ENCODE results near the gene METTL15. TPM values are rescaled to one million over a fixed set of nuclear protein-coding genes. Genes with fewer than 3 reads are reported as not detected.
"Not testable (repeated sequence)": the region's sequence is repeated elsewhere in the genome, so short reads cannot be mapped to it uniquely, and the experiment has no call there.

METTL15 gene
- total RNA-seq, 1 experiment from 2014 or later, result 26.8 TPM

DNA sequence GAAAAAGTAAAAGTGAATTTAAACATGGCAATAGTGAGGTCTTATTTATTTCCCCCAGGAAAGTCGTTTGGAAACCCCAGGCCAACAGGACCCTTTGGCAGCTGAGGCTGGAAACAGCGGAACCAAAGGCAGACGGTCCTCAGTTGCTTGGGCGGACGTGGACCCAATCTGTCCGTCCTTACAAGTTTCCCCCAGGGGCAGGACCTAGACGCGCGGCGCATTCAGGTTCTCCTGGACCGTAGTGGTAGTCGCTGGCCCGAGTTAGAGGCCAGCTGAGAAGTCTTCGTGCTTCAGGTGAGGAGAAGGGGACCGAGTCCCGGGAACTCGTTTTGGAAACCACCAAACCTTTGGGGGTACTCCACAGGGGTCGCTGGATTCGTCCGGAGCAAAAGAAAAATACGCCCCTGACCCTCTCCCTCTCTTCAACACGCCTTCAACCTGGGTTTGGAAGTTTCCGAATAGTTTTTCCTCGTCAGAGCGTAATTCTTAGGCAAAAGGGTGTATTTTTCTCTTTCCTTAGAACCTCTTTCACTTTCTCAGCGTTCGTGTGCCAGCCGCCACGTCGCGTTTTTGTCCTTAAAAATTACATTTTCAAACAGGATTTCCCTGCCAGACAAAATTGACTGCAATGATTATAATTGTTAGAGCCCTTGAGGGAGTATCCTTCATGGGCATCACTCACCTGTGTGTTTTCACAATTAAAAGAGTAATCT lies 2.1 kb downstream of the METTL15 start:
- peak; percentile 59 for DNase-seq (ENCODE audit: extremely low read depth, low read depth)

DNA sequence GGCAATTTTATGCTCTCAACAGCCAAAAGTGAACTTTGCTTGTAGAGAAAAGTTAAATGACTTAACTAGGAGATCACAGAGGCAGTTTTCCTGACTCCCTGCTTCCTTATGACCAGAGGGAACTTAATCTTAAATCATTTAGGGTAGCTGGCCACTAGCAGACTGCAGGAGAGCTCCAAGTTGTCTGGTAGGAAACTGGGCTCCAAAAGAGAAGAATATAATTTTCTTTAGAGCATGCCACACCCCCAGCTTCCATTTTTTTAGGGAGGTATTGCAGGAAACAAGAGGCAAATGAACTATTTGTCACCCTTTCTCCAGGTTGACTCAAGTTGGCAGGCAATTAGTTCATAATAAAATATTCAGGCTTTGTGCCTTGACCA lies 2.6 kb downstream of the METTL15 start:
- DNase-seq (ENCODE audit: extremely low read depth, low read depth), result no peak

DNA sequence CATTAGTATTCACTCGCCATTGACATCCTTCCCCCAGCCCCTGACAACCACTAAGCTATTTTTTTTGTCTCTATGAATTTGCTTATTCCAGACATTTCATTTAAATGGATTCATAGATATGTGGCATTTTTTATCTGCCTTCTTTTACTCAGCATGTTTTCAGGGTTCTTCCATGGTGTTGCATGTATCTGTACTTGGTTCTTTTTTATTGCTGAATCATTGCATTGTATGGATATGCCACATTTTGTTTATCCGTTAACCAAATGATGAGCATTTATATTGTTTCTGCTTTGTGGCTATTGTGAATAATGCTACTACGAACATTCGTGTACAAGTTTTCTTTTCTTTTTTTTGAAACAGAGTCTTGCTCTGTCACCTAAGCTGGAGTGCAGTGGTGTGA lies 5.9 kb downstream of the METTL15 start:
- no peak for DNase-seq (ENCODE audit: extremely low read depth, low read depth)

DNA sequence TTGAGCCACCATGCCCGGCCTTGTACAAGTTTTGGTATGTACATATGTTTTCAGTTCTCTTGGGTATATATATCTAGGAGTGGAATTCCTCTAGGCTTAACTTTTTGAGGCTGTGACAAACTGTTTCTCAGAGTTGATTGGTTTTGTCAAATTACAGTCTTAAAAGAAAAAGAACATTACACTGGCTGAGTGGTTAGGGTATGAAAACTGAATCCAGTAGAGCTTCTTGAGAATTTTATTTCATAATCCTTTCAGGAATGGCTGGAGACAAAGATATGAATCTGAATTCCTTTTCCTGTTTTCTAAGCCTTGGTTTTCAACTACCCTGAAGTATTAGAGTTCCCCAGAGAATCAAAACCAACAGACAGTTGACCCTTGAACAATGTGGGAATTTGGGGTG lies 6.5 kb downstream of the METTL15 start:
- no peak for DNase-seq (ENCODE audit: extremely low read depth, low read depth)

DNA sequence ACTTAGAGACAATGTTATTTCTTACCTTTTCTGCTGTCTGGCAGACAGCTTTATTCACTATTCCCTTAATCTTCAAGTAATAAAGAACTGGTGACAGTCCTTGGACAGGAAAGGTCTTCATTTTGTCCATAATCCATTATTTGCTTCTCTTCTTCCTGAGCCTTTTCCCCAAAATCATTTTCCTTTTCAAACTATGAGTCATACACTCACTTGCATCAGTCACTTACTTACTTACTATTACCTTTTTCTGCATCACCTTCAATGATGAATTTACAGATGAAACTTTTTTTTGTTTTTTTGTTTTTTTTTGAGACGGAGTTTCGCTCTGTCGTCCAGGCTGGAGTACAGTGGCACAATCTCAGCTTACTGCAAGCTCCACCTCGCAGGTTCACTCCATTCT lies 9.5 kb downstream of the METTL15 start:
- DNase-seq (ENCODE audit: extremely low read depth, low read depth), result no peak

DNA sequence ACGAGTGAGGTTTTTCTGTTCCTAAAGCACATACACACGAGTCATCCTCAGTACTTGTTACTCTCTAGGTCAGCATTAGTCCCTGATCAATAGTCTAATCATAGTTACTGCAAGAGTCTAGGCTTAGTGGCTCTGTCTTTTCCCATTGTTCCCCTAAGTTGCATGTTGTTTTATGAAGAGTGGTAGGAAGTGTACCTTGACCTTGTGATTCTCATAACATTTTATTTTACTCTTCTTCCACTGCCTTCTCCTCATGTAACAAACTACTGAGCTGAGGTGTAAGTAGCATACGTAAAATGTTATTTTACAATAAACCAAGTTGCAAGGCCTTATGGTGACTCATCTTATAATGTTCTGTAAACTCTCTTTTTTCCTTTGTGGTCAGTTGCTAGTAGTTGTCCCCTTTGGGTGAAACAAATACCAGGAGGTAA lies 15.0 kb downstream of the METTL15 start:
- DNase-seq (ENCODE audit: extremely low read depth, low read depth), result no peak

DNA sequence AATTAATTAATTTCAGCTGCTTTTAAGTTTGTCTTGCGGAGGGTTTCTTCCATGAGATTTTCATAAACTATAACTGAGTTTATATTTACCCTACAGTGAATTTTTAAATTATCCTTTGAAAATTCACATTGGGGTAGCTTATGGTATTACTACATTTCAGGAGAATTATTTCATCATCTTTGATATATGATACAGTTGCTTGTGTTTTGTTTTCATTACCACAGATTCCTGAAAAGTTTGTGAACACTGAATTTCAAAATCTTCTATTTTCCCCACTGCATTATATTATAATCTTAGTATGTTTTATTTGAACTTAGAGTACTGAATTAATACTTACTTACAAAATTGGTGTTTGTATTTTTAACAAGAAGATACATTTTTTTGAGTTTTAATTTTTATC lies 24.4 kb downstream of the METTL15 start:
- DNase-seq (ENCODE audit: extremely low read depth, low read depth), result no peak

DNA sequence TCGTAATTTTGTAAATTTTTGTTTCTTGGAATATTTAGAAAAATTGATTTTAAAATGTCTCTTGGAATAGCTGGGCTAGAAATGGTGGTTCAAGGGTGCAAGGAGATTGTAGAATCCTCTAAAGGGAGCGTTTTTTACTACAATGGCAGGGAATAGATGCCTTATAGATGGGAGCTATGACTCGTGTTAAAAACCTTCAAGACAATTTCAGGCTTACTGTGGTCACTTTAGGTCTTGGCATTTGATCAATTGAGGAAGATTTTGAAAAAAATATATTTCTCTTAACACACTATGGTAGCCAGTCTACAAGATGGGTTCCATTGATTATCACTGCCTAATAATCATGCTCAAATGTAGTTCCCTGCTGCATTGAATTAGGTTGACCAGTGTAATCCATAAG lies 25.0 kb downstream of the METTL15 start:
- no peak for DNase-seq (ENCODE audit: extremely low read depth, low read depth)

DNA sequence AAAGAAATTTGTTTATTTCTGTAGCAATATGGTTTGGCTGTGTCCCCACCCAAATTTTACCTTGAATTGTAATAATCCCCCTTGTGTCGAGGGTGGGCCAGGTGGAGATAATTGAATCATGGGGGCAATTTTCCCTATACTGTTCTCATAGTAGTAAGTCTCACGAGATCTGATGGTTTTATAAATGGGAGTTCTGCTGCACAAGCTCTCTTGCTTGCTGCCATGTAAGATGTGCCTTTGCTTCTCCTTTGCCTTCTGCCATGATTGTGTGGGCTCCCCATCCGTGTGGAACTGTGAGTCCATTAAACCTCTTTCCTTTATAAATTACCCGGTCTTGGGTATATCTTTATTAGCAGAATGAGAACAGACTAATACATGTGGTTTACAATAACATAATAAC lies 28.0 kb downstream of the METTL15 start:
- DNase-seq (ENCODE audit: extremely low read depth, low read depth), result not testable (repeated sequence)

DNA sequence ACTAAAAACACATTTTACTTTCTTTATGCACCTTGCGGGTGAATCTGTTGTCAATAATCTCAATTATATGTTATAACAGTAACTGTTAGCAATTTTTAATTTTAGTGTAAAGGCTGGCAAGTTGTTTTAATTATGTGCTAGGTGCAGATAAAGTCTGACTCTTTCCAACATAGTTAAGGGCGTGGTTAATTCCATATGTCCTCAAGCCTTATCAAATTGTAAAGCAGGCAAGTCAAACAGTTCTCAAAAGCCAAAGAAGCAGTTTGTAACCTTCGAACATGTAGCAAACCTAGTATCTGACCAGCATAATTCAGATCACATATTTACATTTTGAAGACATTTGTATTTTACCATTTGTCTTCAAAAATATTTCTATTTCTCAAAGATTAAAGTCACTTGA lies 29.2 kb downstream of the METTL15 start:
- no peak for DNase-seq (ENCODE audit: extremely low read depth, low read depth)

DNA sequence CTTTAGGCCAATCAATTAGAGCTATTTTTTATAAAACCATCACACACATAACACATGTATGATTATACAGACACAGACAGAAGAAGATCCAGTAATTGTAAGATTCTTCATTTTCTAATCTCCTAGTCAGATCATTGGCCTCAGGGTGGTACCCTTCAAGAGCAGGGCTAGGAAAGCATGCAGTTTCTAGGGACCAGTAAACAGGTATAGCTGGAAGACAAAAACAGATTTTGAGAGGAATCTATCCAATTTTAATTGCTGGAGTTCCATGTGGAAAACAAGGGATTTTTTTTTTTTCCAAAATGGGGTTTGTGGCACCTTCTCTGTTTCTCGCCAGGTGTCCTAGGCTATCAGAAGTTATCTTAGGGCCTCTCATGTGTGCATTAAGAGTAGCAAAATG lies 29.6 kb downstream of the METTL15 start:
- no peak for DNase-seq (ENCODE audit: extremely low read depth, low read depth)

DNA sequence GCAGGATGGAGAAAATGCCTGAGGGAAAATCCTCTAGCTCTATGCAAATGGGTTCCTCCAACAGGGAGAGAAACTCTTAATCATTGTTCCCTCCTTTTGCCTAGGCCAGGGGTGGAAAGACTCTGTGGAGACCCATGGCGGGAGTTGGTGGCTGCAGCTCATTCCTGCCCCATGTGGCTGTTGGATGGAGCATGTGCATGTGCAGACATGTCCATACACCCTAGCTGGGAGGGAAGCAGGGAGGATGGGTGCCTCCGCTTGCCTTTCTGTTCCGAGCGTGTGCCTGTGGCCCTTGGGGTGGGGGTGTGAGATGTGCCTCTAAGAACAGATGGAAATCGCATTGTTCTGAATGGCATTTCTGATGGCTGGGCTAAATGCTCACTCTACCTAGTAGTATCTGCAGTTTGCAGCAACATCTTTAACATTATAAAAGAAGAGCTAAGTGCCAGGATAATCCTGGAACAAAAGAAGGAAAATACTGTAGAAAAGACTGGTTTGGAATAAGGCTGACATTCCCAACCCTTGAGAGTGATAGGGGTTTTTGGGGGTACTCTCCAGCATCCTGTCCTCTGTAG lies 31.7 kb downstream of the METTL15 start:
- DNase-seq (ENCODE audit: extremely low read depth, low read depth), result no peak

DNA sequence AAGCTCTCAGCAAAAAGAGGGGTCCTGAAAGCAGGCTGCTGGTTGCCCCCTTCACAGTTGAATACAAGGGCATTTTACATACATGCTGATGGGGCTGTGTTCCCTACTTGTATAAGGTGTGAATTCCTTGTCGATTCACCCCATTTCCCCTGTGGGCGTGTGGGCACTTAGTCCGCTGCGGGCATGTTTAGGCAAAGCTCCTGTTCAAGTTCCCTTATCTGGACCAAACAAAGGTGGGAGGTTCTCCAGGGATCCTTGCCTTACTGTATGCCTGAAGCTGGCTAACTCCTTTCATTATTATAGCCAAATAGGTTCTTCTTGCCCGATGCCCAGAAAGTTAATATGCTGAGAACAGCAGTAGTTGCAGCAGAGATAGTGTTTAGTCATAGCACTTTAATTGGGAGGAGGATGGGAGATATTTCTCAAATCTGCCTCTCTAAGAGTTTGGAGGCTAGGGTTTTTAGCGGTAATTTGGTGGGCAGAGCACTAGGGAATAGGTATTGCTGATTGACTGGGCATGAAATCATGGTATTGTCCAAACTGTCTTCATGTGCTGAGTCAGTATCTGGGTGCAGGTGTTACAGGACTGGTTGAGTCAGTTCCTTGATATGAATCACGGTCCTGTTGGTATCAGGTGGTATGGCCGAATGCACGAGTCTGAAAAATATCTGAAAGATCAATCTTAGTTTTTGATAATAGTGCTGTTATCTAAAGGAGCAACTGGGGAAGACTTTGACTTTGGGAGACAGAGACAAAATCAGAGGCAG lies 32.7 kb downstream of the METTL15 start:
- DNase-seq (ENCODE audit: extremely low read depth, low read depth), result no peak

DNA sequence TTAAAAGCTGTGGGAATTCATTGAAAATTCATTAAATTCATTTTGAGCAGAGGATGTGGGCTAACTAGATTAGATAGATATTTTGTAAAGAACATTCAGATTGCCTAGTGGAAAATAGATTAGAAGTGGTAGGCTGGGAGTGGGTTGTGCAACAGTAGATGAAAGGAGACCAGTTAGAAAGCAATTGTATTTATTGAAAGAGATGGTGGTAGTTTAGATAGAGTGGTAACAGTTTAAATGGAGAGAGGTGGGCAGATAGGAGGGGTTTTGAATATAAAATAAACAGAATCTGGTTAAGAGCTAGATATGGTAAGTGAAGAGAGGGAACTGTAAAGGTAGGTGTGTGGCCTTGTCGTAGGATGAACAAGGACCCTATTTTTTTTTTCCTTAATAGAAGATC lies 34.5 kb downstream of the METTL15 start:
- no peak for DNase-seq (ENCODE audit: extremely low read depth, low read depth)

DNA sequence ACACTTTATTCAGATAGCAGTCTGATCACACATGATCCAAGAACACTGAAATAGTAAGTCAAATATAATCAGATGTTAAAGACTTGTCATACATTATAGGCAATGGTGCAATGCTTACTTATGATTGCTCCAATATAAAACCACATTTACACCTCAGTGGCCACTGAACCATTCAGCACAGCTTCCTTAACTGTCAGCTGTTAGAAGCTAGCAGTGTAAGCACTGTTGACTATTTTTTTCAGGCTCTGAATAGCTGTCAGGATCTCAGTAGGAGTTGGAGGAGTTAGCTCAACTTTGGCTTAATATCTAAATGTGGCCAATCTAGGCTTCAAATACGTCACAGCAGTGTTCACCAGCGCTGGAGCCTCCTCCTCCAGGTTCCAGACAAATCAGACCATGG lies 36.6 kb downstream of the METTL15 start:
- no peak for DNase-seq (ENCODE audit: extremely low read depth, low read depth)

DNA sequence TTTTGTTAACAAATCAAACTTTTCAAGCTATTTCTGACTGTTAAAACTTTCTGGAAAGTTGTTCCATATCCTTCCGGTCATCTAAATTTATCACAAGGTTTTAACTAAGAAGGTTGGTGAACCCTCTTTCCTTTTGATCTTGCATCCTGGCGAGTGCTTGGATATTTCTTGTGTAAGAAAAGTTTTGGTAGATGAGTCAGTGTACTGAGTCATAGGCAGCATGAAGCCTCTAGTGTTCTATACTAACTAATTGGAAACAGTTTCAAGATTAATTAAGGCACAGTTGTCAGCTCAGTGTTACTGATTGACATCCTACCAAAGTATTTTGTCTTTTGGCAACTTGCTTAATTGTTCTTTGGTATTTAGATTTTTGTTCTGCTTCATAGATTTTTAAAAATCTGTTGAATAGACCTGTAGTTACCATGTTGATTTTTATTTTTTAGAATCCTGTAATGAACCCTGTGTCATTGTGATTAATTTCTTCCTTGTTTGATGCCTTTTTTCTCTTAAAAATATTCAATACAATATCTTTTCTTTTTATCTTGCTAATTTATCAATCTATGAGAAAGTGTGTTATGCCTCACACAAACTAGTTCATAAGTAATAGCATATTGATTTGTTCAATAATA lies 38.0 kb downstream of the METTL15 start:
- DNase-seq (ENCODE audit: extremely low read depth, low read depth), result peak; percentile 39

DNA sequence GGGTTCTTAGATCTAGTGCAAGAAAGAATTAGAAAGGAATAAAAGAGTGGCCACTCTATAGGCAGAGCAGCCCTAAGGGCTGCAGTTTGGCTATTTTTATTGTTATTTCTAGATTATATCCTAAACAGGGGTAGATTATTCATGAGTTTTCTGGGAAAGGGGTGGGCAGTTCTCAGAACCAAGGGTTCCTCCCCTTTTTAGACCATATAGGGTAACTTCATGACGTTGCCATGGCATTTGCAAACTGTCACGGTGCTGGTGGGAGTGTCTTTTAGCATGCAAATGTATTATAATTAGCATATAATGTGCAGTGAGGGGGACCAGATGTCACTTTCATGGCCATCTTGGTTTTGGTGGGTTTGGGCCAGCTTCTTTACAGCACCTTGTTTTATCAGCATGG lies 44.6 kb downstream of the METTL15 start:
- no peak for DNase-seq (ENCODE audit: extremely low read depth, low read depth)

DNA sequence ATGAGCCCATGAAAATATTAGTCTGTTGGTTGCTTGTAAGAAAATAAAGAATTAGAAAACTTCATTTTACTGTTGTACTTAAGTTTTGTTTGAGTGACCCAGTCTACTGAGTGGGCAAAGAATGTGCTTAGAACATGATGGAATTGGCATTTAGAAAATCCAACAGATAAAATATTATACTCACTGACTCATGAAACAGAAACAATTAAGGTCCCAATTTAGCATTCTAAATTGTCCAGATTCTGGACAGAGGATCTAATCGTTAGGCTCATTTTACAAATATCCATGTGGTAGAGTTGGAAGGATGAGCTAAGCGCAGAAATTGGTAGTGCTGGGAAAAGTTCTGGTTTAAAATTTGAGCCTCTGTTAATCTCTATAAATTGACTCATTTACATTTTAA lies 45.4 kb downstream of the METTL15 start:
- no peak for DNase-seq (ENCODE audit: extremely low read depth, low read depth)

DNA sequence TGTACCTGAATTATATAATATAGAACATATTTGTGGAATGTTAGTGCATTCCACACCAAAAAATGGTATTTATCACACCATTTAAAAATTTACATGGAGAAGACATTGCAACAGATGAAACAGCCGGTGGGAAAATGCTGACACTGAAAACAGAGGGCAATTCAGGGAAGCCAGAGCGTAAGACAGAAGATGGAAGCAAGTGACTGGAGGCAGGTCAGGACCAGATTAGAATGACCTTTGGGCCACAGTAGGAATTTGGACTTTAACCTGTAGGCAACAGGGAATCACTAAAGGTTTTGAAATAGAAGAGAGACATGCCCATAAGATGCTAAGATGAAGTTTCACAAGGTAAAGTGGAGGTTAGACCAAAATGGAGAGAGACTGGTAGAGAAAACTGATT lies 60.5 kb downstream of the METTL15 start:
- no peak for DNase-seq (ENCODE audit: extremely low read depth, low read depth)

DNA sequence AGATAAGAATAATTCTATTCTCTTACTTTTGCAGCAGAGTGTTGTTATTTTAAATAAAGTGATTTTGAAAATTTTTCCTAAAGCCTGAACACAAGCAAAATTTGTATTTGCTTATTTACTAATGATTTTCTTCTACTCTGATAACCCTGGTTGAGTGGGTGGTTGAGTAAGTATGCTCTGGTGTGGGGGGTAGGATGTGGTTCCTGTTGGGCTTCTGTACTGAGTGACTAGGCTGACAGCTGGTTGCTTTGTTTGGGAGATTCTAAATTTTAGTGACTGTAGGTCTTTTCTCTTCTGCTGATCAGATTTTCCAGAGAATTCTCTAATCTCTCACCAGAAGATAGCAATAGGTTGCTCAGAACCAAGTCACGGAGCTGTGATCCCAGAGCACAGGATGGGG lies 61.6 kb downstream of the METTL15 start:
- no peak for DNase-seq (ENCODE audit: extremely low read depth, low read depth)

DNA sequence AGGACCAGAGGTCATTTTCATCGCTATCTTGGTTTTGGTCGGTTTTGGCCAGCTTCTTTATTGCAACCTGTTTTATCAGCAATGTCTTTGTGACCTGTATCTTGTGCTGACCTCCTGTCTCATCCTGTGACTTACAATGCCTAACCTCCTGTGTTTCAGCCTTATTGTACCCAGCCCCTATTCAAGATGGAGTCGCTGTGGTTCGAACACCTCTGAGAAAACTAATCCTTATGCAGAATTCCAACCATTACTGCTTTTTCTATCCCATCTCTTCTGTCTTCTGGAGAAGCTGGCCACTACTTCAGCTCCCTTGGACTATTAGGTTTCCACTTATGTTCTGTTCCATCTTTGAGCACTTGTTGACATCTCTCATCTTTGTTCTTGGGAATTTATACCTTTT lies 62.6 kb downstream of the METTL15 start:
- DNase-seq (ENCODE audit: extremely low read depth, low read depth), result no peak

DNA sequence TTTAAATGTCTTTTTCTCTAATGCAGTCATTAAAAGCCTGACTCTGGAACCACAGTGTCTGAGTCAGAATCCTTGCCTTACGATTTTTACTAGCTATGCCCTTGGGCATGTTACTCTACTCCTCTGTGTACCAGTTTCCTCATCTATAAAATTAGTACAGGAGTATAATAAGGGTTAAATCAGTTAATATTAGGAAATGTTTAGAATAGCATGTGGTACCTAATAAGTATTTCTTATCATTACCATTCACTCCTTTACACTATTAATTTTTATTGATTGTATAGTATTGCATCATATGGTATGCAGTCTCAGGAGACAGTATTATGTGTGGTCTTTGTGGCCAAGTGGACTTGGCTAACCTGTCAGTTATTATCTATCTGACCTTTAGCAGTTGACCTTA lies 68.2 kb downstream of the METTL15 start:
- peak; percentile 6 for DNase-seq (ENCODE audit: extremely low read depth, low read depth)

Measured in NCI-H460 (cell line).